Thyroid gland (tissue), 4 donors: ENCODE results near the gene COX7B2. TPM values are rescaled to one million over a fixed set of nuclear protein-coding genes. Genes with fewer than 3 reads are reported as not detected.

Experiments used
- DNase-seq, 2 donors: peaks; one replicate each; pipeline ENCODE4 v3.0.0-alpha.2; 2019
- H3K27ac ChIP-seq, 3 donors: fragments of 200-600 bp; sonication (generic); 1 replicate in 2 of 3; 2 replicates in 1 of 3; pipeline ENCODE4 v1.5.1; 2016 to 2019; ENCODE audit warnings: mild to moderate bottlenecking in 1 of 3, moderate library complexity in 1 of 3
- H3K27me3 ChIP-seq: fragments of 200-600 bp; sonication (generic); one replicate; pipeline ENCODE4 v1.5.1; 2019
- H3K36me3 ChIP-seq, 2 donors: fragments of 200-600 bp; sonication (generic); one replicate each; pipeline ENCODE4 v1.5.1; 2016 to 2019
- H3K4me1 ChIP-seq, 2 donors: fragments of 200-600 bp; sonication (generic); one replicate each; pipeline ENCODE4 v1.5.1; 2017 to 2019
- H3K4me3 ChIP-seq, 3 donors: fragments of 200-600 bp; sonication (generic); replicated peaks in 1 of 3; 1 replicate in 2 of 3; 2 replicates in 1 of 3; pipeline ENCODE4 v1.5.1; 2016; ENCODE audit warnings: mild to moderate bottlenecking in 1 of 3
- H3K9me3 ChIP-seq: fragments of 200-600 bp; sonication (generic); one replicate; pipeline ENCODE4 v1.5.1; 2017
- POLR2A ChIP-seq, 2 donors: fragments of 450-650 bp; IDR thresholded peaks; one replicate each; pipeline ENCODE4 v1.6.1; 2017; ENCODE audit warnings: antibody characterized with exemption in 2 of 2, mild to moderate bottlenecking in 2 of 2, moderate library complexity in 1 of 2
- WGBS, 2 donors: methylation state at CpG; one replicate each; pipeline ENCODE4 v1.1.5; 2017; 5-methylcytosine and 5-hydroxymethylcytosine counted together
- intact Hi-C: fragments of 100-400 bp; cut with DNase I; formaldehyde crosslinking; loops from one replicate; pipeline ENCODE4 v1.15.1; 2023
- total RNA-seq, 4 donors: library from RNA; depleted of rRNA; stranded (reverse); fragments of >200 nt; gene quantifications; one replicate each; pipeline ENCODE4 v1.2.3, GENCODE V29; 2016
- TF ChIP-seq, protein P1 (sequence below), 6 experiments: fragments of 200-600 bp in 3 of 6; fragments of 450-650 bp in 3 of 6; sonication (generic) in 3 of 6; IDR thresholded peaks; one replicate each; pipeline ENCODE4 v1.5.1; 2016 to 2019; ENCODE audit warnings: antibody characterized with exemption in 6 of 6, mild to moderate bottlenecking in 2 of 6, inconsistent platforms in 1 of 6, moderate library complexity in 1 of 6

The COX7B2 gene, protein sequence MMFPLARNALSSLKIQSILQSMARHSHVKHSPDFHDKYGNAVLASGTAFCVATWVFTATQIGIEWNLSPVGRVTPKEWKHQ
- total RNA-seq: not detected

- H3K36me3 ChIP-seq: no peaks in the 10 kb centered on the region
- H3K9me3 ChIP-seq: no peaks in the 10 kb centered on the region
- WGBS, 2 donors: 93 to 95% methylated on average over 12 of the region's 12 CpGs
- no peak for TF ChIP-seq POLR2A (IDR thresholded peaks at IDR 0.05)
- TF ChIP-seq, protein P1, sequence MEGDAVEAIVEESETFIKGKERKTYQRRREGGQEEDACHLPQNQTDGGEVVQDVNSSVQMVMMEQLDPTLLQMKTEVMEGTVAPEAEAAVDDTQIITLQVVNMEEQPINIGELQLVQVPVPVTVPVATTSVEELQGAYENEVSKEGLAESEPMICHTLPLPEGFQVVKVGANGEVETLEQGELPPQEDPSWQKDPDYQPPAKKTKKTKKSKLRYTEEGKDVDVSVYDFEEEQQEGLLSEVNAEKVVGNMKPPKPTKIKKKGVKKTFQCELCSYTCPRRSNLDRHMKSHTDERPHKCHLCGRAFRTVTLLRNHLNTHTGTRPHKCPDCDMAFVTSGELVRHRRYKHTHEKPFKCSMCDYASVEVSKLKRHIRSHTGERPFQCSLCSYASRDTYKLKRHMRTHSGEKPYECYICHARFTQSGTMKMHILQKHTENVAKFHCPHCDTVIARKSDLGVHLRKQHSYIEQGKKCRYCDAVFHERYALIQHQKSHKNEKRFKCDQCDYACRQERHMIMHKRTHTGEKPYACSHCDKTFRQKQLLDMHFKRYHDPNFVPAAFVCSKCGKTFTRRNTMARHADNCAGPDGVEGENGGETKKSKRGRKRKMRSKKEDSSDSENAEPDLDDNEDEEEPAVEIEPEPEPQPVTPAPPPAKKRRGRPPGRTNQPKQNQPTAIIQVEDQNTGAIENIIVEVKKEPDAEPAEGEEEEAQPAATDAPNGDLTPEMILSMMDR (IDR thresholded peaks at IDR 0.05): no peak
- intact Hi-C loops: no loop called here
- no peaks in the 10 kb centered on the region for H3K27me3 ChIP-seq
- H3K4me1 ChIP-seq: no peaks in the 10 kb centered on the region
- H3K27ac ChIP-seq: no peak within 1 kb of the TSS
- no peak for DNase-seq
- H3K4me3 ChIP-seq: no peak within 1 kb of the TSS
Observed at GRCh38 chr4:46909078-46909477, at the start of gene COX7B2. Gene COX7B2, minus strand, starts transcription at chr4:46909245. Its CDS starts 174,053 bp downstream, at chr4:46735192.

- Histone ChIP-seq H3K27ac (no peak overlapping the region), H3K9me3 (no peaks in the 10 kb centered on the region), H3K4me3 (no peak overlapping the region), H3K27me3 (no peaks in the 10 kb centered on the region), H3K4me1 (no peaks in the 10 kb centered on the region), H3K36me3 (no peaks in the 10 kb centered on the region)
- no peak for DNase-seq
- intact Hi-C loops: no loop called here
- 55 to 63% methylated on average over 4 of the region's 4 CpGs for WGBS, 2 donors
- TF ChIP-seq POLR2A (IDR thresholded peaks at IDR 0.05): no peak
- TF ChIP-seq, protein P1 (IDR thresholded peaks at IDR 0.05): no peak
Observed at GRCh38 chr4:46956451-46956850, 47.4 kb upstream of the COX7B2 start.

GRCh38 chr4:46955601-46956000 is 46.6 kb upstream of the COX7B2 start:
- no peaks in the 10 kb centered on the region for H3K36me3 ChIP-seq
- TF ChIP-seq, protein P1 (IDR thresholded peaks at IDR 0.05): no peak
- no peak for TF ChIP-seq POLR2A (IDR thresholded peaks at IDR 0.05)
- H3K4me1 ChIP-seq: no peaks in the 10 kb centered on the region
- no peak for DNase-seq
- intact Hi-C loops: no loop called here
- H3K4me3 ChIP-seq: no peak overlapping the region
- no peaks in the 10 kb centered on the region for H3K9me3 ChIP-seq
- H3K27me3 ChIP-seq: no peaks in the 10 kb centered on the region
- H3K27ac ChIP-seq: no peak overlapping the region

DNA sequence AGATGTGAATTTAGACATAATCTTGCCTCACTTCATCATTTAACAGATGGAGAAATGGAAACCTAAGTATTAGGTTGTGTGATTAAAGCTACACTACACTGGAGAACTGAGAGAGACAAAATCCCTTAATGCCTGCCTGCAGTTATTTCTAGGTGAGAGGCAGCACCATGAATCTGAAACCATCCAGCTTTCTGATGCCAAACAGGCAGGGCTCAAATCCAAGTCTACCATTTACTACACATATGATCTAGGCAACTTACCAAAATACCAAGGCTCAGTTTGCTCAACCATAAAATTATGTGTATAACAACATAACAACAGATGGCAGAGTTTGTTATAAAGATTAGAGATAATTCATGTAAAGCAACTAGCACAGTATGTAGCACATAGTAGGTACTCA is 45.6 kb upstream of the COX7B2 start:
- no peak overlapping the region for H3K4me3 ChIP-seq
- TF ChIP-seq, protein P1 (IDR thresholded peaks at IDR 0.05): no peak
- no peak for TF ChIP-seq POLR2A (IDR thresholded peaks at IDR 0.05)
- intact Hi-C loops: no loop called here

DNA sequence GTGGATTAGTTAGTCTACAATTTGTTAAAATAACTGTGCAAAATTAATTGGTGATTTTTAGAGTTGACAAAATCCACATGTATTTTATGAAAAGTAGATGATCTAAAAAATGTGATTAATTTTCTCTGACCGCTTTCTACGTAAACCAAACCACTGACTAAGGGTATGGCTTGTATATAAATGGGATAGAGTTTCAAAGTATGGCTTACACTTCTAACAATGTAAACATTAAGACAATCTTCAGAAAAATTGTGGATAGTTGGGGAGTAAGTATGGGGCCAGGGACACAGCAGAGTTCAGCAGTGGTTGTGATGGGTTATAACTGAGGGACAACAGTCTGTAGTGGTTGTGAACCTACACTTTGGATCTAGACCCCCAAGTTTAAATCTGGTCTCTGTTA is 44.5 kb upstream of the COX7B2 start:
- H3K4me1 ChIP-seq: no peaks in the 10 kb centered on the region
- no peak overlapping the region for H3K4me3 ChIP-seq
- WGBS, 2 donors: 82 to 85% methylated on average over 2 of the region's 2 CpGs

More for the DNA sequence above, 45.6 kb upstream of the COX7B2 start:
- no peaks in the 10 kb centered on the region for H3K27me3 ChIP-seq
- no peaks in the 10 kb centered on the region for H3K9me3 ChIP-seq
- no peaks in the 10 kb centered on the region for H3K36me3 ChIP-seq
- no peak overlapping the region for H3K27ac ChIP-seq
- no peak for DNase-seq
- H3K4me1 ChIP-seq: no peaks in the 10 kb centered on the region

More for the DNA sequence above, 44.5 kb upstream of the COX7B2 start:
- intact Hi-C loops: no loop called here
- Histone ChIP-seq H3K9me3 (no peaks in the 10 kb centered on the region), H3K36me3 (no peaks in the 10 kb centered on the region), H3K27me3 (no peaks in the 10 kb centered on the region), H3K27ac (no peak overlapping the region)
- DNase-seq: no peak
- no peak for TF ChIP-seq POLR2A (IDR thresholded peaks at IDR 0.05)
- TF ChIP-seq, protein P1 (IDR thresholded peaks at IDR 0.05): no peak
